Muscle of leg (tissue), 11 donors: ENCODE results near the gene JPH4. TPM values are rescaled to one million over a fixed set of nuclear protein-coding genes. Genes with fewer than 3 reads are reported as not detected.

Experiments
- DNase-seq: peaks from one replicate; pipeline ENCODE4 v3.0.0; 2013
- H3K27ac ChIP-seq: one replicate; pipeline ENCODE4 v1.5.1; 2013; ENCODE audit warnings: mild to moderate bottlenecking, low read length, control low read depth
- H3K27me3 ChIP-seq: one replicate; pipeline ENCODE4 v1.6.1; 2013; ENCODE audit warnings: low read length; ENCODE audit not compliant: control insufficient read depth, insufficient read depth
- H3K36me3 ChIP-seq: one replicate; pipeline ENCODE4 v1.6.1; 2013; ENCODE audit warnings: low read length; ENCODE audit not compliant: control insufficient read depth, insufficient read depth
- H3K4me1 ChIP-seq: one replicate; pipeline ENCODE4 v1.6.1; 2013; ENCODE audit warnings: low read length; ENCODE audit not compliant: control insufficient read depth, insufficient read depth
- H3K4me3 ChIP-seq: one replicate; pipeline ENCODE4 v1.5.1; 2013; ENCODE audit warnings: low read length, control low read depth
- H3K9me3 ChIP-seq: replicated peaks from 2 replicates; pipeline ENCODE4 v1.6.1; 2013; ENCODE audit warnings: low read depth, low read length; ENCODE audit not compliant: control insufficient read depth
- WGBS: methylation state at CpG from one replicate; pipeline ENCODE4 v1.1.5; 2013; ENCODE audit warnings: missing lambda C conversion rate; ENCODE audit not compliant: insufficient coverage; 5-methylcytosine and 5-hydroxymethylcytosine counted together
- polyA plus RNA-seq, 8 donors: library from polyadenylated mRNA; unstranded; fragments of 120-200 nt; gene quantifications; one replicate each; pipeline versions ENCODE4 v1.2.1 to v1.2.3, GENCODE V29; 2013; ENCODE audit warnings: inconsistent platforms in 1 of 8, low replicate concordance in 1 of 8; ENCODE audit not compliant: insufficient read length in 8 of 8, insufficient read depth in 1 of 8
- total RNA-seq: library from RNA; stranded (reverse); fragments of 120-200 nt; gene quantifications from one replicate; pipeline ENCODE4 v1.2.4, GENCODE V29; 2013

Gene JPH4
- total and polyA plus RNA-seq, 9 donors = 0.26 to 3.0 (median 0.85) TPM

DNA sequence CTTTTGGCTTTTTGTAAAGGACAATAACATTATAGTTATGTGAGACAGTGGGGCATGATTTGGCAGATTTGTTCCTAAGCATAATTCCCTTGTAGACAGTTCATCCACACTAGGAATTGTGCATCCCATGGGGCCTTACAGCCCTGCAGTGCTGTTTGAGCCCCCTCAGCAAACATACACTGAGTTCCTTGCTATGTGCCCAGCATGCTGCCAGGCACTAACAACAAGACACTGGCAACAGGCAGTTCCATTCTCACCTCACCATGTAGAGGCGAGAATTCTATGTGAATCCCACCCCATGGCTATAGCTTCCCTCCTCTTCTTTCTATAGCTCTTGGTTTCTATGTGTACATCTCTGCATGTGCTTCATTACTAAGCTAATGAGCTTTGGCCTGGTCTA lies 20.6 kb downstream of the JPH4 start:
- Histone ChIP-seq H3K4me1 (peaks cover 12% of the 10 kb centered on the region), H3K9me3 (no peaks in the 10 kb centered on the region), H3K4me3 (no peak overlapping the region), H3K27ac (no peak overlapping the region), H3K27me3 (no peaks in the 10 kb centered on the region), H3K36me3 (peaks cover 34% of the 10 kb centered on the region)
- no CpG with 5 or more reads among the region's 1 CpG for WGBS
- DNase-seq = no peak

DNA sequence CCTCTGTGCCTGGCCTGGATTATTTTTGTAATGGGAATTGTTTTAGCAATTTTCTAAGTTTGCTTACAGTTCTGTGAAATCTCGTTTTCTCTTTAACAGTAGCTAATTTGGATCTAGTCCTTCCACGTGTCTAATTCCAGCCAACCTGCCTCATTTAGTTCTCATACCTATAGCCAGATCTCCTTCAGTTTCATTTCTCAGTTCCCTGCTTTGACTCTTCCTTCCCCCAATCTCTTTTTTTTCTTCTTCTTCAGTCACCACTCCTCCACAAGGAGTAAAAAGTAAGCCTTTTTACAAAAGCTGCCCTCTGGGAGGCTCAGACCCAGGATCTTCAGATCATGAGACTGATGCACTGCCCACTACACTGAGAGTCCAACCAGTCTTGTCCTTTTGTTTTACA lies 21.1 kb downstream of the JPH4 start:
- Histone ChIP-seq H3K9me3 (no peaks in the 10 kb centered on the region), H3K36me3 (peaks cover 34% of the 10 kb centered on the region), H3K4me3 (no peak overlapping the region), H3K27ac (no peak overlapping the region), H3K4me1 (peaks cover 12% of the 10 kb centered on the region), H3K27me3 (no peaks in the 10 kb centered on the region)
- WGBS = 84% methylated on average over 2 of the region's 2 CpGs
- DNase-seq = no peak

DNA sequence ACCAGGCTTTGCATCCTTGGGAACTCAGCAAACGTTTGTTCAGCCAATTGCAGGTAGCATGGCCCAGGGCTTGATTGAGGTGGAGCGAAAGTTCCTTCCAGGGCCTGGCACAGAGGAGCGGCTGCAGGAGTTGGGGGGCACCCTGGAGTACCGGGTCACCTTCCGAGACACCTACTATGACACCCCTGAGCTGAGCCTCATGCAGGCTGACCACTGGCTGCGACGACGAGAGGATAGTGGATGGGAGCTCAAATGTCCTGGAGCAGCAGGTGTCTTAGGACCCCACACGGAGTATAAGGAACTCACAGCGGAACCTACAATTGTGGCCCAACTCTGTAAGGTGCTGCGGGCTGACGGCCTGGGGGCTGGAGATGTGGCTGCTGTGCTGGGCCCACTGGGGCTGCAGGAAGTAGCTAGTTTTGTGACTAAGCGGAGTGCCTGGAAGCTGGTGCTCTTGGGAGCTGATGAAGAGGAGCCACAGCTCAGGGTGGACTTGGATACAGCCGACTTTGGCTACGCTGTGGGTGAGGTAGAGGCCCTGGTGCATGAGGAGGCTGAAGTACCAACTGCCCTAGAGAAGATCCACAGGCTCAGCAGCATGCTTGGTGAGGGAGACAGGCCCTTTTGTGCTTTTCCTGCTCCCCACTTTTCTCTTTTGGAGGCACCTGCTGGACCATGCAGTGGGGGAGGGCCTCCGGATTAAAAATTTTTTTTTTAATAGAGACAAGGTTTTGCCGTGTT lies 21.7 kb downstream of the JPH4 start:
- H3K4me3 ChIP-seq = peak overlapping the region; percentile 99
- 46% methylated on average over 15 of the region's 17 CpGs for WGBS
- peaks cover 34% of the 10 kb centered on the region for H3K36me3 ChIP-seq
- peak overlapping the region; percentile 95 for H3K27ac ChIP-seq
- no peaks in the 10 kb centered on the region for H3K9me3 ChIP-seq
- H3K27me3 ChIP-seq = no peaks in the 10 kb centered on the region
- peaks cover 14% of the 10 kb centered on the region for H3K4me1 ChIP-seq
- no peak for DNase-seq

DNA sequence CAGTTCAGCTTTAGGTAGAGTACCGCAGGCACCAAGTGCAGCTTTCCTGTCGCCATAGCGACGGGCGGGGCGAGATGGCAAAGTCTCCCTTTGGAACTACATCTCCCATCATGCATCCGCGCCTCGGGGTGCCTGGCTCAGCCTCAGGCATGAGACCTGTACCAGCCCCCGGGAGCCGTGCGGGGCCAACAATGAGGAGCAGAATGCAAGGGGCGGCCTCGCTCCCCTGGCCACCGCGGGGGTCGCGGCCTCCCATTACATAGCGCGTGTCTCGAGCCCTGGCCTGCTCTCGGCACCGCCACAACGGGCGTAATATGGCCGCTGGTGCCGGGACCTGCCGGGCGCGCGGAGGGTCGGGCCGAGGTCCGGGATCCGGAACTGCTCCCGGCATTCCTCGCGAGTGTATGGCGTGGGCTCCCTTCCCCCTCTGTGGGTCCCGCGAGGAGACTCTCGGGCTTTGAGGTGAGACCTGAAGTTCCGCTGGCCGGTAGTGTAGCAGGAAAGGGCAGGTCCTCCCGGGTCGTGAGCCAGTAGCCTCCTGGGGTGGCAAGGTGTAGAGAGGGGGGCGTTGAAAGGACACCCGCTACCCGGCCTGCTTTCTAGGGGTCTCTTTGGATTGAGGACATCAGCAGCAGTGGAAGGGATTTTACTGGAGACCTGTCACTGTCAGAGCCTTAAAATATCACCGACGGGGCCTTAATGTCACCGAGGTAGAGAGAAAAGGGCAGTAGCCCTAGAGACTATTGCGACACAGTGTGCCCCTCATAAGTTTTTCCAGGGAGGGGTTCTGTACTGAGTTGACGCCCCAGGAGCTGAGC lies 22.5 kb downstream of the JPH4 start, which contains the start of gene THTPA:
TSS of gene THTPA (plus strand) at position 390 of the 818 bp plus-strand sequence. CDS start 487 bp downstream, outside the sequence.
- Histone ChIP-seq H3K36me3 (peaks cover 28% of the 10 kb centered on the region), H3K4me3 (peak within 1 kb of the TSS; percentile 99), H3K27ac (peak within 1 kb of the TSS; percentile 95), H3K4me1 (peaks cover 16% of the 10 kb centered on the region), H3K9me3 (no peaks in the 10 kb centered on the region), H3K27me3 (peaks cover 4% of the 10 kb centered on the region)
- under 1% methylated on average over 52 of the region's 54 CpGs for WGBS
- DNase-seq = peak; percentile 96

DNA sequence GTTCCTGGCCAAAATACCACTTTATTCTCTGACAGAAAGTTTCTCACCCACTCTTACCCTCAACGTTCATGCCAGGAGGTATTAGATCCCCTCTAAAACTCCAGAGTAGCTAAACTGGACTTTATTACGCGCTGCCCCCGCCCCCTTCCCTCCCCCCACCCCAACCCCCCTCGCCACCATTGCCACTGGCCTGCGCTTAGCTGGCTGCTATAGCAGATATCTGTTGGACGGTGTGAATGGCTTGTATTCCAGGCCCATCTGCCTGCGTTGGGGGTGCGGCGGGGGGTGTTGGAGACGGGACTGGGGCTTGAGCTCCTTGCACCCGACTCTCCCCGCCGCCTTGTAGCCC lies 23.1 kb downstream of the JPH4 start:
- Histone ChIP-seq H3K9me3 (no peaks in the 10 kb centered on the region), H3K27ac (peak overlapping the region; percentile 95), H3K36me3 (peaks cover 26% of the 10 kb centered on the region), H3K4me3 (peak overlapping the region; percentile 99), H3K27me3 (peaks cover 10% of the 10 kb centered on the region), H3K4me1 (peaks cover 20% of the 10 kb centered on the region)
- 0% methylated on average over 7 of the region's 14 CpGs for WGBS
- no peak for DNase-seq

DNA sequence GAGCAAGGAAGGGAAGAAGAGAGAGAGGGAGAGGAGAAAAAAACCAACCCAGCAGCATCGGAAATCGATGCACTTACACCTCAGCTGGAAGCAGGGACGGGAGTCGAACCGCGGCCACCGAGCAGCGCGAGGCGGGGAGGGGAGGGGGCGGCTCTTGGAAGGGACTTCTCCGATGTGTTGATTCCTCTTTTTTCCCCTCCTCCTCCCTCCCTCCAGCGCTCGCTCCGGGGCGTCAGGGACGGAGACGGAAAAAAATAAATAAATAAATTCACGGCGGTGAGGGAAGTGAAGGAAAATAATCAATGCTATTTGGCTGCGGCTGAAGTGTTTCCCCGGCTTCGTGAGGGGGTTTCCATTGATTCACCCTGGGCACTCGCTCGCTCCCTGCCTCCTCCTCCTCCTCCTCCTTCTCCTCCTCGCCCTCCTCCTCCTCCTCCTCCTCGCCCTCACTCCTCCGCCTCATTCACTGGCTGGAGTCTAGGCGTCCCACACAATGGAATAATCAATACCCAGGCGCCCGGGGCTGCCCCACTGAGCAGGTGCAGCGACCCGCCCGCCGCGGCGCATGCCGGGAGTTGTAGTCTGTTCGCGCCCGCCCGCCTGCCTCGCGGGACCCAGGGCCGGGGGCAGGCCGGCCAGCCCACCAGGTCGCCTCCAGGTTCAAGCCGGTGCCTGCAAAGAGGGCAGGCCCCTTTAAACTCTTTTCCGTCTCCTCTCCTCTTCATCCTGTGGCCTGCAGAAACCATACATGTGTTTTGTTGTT lies 27.1 kb downstream of the JPH4 start, which contains the start of gene ZFHX2:
TSS of gene ZFHX2 (minus strand) at position 500 of the 763 bp plus-strand sequence. CDS start 16,440 bp downstream, outside the sequence.
- H3K27me3 ChIP-seq = peaks cover 26% of the 10 kb centered on the region
- H3K36me3 ChIP-seq = no peaks in the 10 kb centered on the region
- H3K4me1 ChIP-seq = peaks cover 13% of the 10 kb centered on the region
- H3K4me3 ChIP-seq = peak within 1 kb of the TSS; percentile 60
- H3K9me3 ChIP-seq = no peaks in the 10 kb centered on the region
- 0% methylated on average over 19 of the region's 49 CpGs for WGBS
- peak; percentile 81 for DNase-seq
- peak within 1 kb of the TSS; percentile 9 for H3K27ac ChIP-seq

DNA sequence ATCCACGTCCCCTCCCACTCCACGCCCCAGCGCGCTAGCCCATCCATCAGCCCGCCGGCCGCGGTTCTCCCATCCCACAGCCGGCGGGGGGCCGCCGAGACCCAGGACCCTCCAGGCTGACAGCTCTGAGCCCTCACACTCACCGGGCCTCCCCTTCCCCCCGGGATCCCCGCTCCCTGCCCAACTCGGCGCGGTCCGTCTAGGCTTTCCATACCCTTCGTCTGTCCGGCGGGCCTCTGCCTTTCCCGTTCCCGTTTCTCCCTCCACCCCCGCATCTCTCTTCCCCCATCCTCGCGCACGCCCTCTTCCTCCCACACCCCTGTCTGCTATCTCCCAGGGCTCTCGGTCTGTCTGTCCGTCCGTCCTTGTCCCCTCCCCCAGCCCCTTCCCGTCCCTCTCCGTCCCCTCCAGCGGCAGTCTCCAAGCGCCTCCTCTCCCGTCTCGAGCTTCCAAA lies 27.8 kb downstream of the JPH4 start:
- Histone ChIP-seq H3K4me3 (peak overlapping the region; percentile 60), H3K36me3 (no peaks in the 10 kb centered on the region), H3K27me3 (peaks cover 26% of the 10 kb centered on the region), H3K27ac (peak overlapping the region; percentile 9), H3K4me1 (peaks cover 12% of the 10 kb centered on the region), H3K9me3 (no peaks in the 10 kb centered on the region)
- WGBS = under 1% methylated on average over 29 of the region's 37 CpGs
- DNase-seq = no peak

DNA sequence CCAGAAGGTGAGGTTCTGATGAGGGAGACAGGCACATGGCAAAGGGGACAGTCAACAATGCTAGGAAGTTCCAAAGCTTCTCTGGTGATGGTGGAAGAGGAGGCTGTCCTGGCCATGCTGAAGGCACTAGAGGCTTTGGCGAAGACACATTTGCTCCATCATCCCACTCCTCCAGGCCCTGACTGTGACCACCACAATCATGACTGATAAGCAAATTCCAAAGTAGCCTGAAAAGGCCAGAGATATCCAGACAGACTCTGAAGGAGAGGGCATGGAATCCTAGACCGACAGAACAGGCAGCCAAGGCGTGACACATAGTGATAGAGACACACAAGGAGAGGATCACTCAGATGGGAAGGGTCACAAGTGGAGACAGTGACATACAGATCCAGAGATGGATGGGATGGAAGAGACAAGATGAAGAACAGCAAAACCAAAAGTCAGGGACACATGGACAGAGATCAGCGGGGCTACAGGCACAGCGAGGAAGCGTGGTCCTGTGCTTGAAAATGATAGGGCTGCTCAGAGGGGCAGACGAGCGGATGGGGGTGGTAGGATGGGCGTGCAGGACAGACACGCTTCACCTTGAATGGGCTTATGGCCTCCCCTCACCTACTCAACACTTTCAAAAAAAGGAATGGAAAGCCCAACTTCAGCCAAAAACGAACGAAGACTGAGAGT lies 28.3 kb downstream of the JPH4 start:
- H3K4me1 ChIP-seq = peaks cover 13% of the 10 kb centered on the region
- no peaks in the 10 kb centered on the region for H3K9me3 ChIP-seq
- H3K36me3 ChIP-seq = no peaks in the 10 kb centered on the region
- peak overlapping the region; percentile 60 for H3K4me3 ChIP-seq
- DNase-seq = no peak
- H3K27me3 ChIP-seq = peaks cover 26% of the 10 kb centered on the region
- no peak overlapping the region for H3K27ac ChIP-seq
- 26% methylated on average over 4 of the region's 12 CpGs for WGBS
